OCI-LY7 (cell line): Measurements from ENCODE around the gene AARSD1.

Experiments used
- EZH2phosphoT487 ChIP-seq: fragments of 200-600 bp; sonication (generic); IDR thresholded peaks from 2 replicates; pipeline ENCODE4 v1.6.1; 2018; ENCODE audit warnings: low read depth, borderline replicate concordance, mild to moderate bottlenecking, mixed run types, antibody characterized with exemption, low read length, moderate library complexity, mixed read lengths
- TF ChIP-seq, protein P1 (sequence below): fragments of 200-600 bp; sonication (generic); conservative IDR thresholded peaks from 2 replicates; pipeline ENCODE4 v1.5.1; 2014; ENCODE audit warnings: mild to moderate bottlenecking, antibody characterized with exemption, low read length, moderate library complexity, mixed read lengths

DNA sequence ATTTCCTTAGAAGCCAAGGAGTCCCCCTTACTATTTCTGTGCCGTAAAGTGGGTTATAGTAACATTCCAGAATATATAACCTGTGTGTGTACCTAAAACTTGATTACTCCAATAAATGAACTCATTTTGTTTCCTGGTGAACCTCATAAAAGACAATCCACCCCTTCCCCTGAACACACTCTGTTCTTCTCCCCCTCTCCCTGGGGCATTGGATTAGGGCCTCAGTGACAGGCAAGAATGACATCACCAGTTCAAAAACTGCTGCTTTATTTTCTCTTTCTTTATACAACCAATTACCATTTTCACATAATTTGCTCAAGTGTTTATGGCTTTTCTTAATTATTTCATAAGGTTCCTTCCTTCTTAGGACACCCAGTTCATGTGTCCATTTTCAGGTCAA, 17.4 kb downstream of the AARSD1 start:
- TF ChIP-seq, protein P1, sequence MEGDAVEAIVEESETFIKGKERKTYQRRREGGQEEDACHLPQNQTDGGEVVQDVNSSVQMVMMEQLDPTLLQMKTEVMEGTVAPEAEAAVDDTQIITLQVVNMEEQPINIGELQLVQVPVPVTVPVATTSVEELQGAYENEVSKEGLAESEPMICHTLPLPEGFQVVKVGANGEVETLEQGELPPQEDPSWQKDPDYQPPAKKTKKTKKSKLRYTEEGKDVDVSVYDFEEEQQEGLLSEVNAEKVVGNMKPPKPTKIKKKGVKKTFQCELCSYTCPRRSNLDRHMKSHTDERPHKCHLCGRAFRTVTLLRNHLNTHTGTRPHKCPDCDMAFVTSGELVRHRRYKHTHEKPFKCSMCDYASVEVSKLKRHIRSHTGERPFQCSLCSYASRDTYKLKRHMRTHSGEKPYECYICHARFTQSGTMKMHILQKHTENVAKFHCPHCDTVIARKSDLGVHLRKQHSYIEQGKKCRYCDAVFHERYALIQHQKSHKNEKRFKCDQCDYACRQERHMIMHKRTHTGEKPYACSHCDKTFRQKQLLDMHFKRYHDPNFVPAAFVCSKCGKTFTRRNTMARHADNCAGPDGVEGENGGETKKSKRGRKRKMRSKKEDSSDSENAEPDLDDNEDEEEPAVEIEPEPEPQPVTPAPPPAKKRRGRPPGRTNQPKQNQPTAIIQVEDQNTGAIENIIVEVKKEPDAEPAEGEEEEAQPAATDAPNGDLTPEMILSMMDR = no peak
- no peak for TF ChIP-seq EZH2phosphoT487
